ENCODE results near the gene LRP11.

LRP11 gene

GRCh38 chr6:149769676-149770075 is 94.5 kb downstream of the LRP11 start:
- no peak for DNase-seq (ENCODE audit: low read depth)
- H3K4me3 ChIP-seq (ENCODE audit: low read length): no peak overlapping the region
- no peak for TF ChIP-seq CTCF (IDR thresholded peaks at IDR 0.05; ENCODE audit: insufficient read depth, low read depth, low read length, missing control alignments)

All from epithelial cell of esophagus (primary cell).